GM23338 (cell line): ENCODE measurements around the gene PTGER4. TPM values are rescaled to one million over a fixed set of nuclear protein-coding genes. Genes with fewer than 3 reads are reported as not detected.

Experiments used
- ATAC-seq: fragments of 200-7000 bp; cut with Tn5 transposase; 3 replicates; pipeline ENCODE4 v1.9.1; 2020
- DNase-seq: peaks from one replicate; pipeline ENCODE4 v3.0.0-alpha.2; 2015; ENCODE audit warnings: low spot score
- H2AFZ ChIP-seq: fragments of 200-600 bp; sonication (generic); 2 replicates; pipeline ENCODE4 v1.8.0; 2016; ENCODE audit warnings: antibody characterized with exemption, mild to moderate bottlenecking, moderate library complexity
- H3F3A ChIP-seq: fragments of 200-600 bp; sonication (generic); replicated peaks from 2 replicates; pipeline ENCODE4 v1.8.0; 2017; ENCODE audit warnings: antibody characterized with exemption, mixed run types, low read depth
- H3K27ac ChIP-seq: fragments of 200-600 bp; sonication (generic); 2 replicates; pipeline ENCODE4 v1.6.1; 2016; ENCODE audit warnings: low read depth
- H3K27me3 ChIP-seq: fragments of 200-600 bp; sonication (generic); 2 replicates; pipeline ENCODE4 v1.8.0; 2016; ENCODE audit warnings: mild to moderate bottlenecking, mixed run types, moderate library complexity; ENCODE audit not compliant: insufficient read depth
- H3K36me3 ChIP-seq: fragments of 200-600 bp; sonication (generic); 2 replicates; pipeline ENCODE4 v1.8.0; 2016; ENCODE audit warnings: mild to moderate bottlenecking; ENCODE audit not compliant: insufficient read depth
- H3K4me1 ChIP-seq: fragments of 200-600 bp; sonication (generic); 2 replicates; pipeline ENCODE4 v1.8.0; 2016; ENCODE audit warnings: mild to moderate bottlenecking, moderate library complexity; ENCODE audit not compliant: insufficient read depth
- H3K4me2 ChIP-seq: fragments of 200-600 bp; sonication (generic); 2 replicates; pipeline ENCODE4 v1.7.1; 2017; ENCODE audit warnings: mixed run types
- H3K4me3 ChIP-seq: fragments of 200-600 bp; sonication (generic); 2 replicates; pipeline ENCODE4 v1.6.1; 2016; ENCODE audit warnings: mixed run types
- H3K79me2 ChIP-seq: fragments of 200-600 bp; sonication (generic); replicated peaks from 2 replicates; pipeline ENCODE4 v1.8.0; 2017; ENCODE audit warnings: mild to moderate bottlenecking; ENCODE audit not compliant: insufficient read depth
- H3K9me2 ChIP-seq: fragments of 200-600 bp; sonication (generic); 2 replicates; pipeline ENCODE4 v1.8.0; 2017; ENCODE audit not compliant: insufficient read depth
- H4K20me1 ChIP-seq: fragments of 200-600 bp; sonication (generic); replicated peaks from 2 replicates; pipeline ENCODE4 v1.8.0; 2017; ENCODE audit warnings: mild to moderate bottlenecking; ENCODE audit not compliant: insufficient read depth
- H3K27ac Mint-ChIP-seq: 2 replicates; pipeline ENCODE4 v1.8.0; 2020; ENCODE audit warnings: inconsistent platforms, mild to moderate bottlenecking, moderate library complexity, mixed read lengths
- H3K27me3 Mint-ChIP-seq: 3 replicates; pipeline ENCODE4 v1.8.0; 2022; ENCODE audit warnings: low read depth, mild to moderate bottlenecking, moderate library complexity, mixed read lengths, inconsistent platforms; ENCODE audit not compliant: insufficient read depth, poor library complexity
- H3K36me3 Mint-ChIP-seq: 3 replicates; pipeline ENCODE4 v1.8.0; 2021; ENCODE audit warnings: low read depth, mild to moderate bottlenecking, inconsistent platforms, moderate library complexity, mixed read lengths
- H3K4me1 Mint-ChIP-seq: 3 replicates; pipeline ENCODE4 v1.8.0; 2020; ENCODE audit warnings: mild to moderate bottlenecking, inconsistent platforms, mixed read lengths
- H3K4me3 Mint-ChIP-seq: 3 replicates; pipeline ENCODE4 v1.8.0; 2021; ENCODE audit warnings: moderate library complexity, mild to moderate bottlenecking, inconsistent platforms, mixed read lengths
- H3K9me3 Mint-ChIP-seq: 3 replicates; pipeline ENCODE4 v1.8.0; 2020; ENCODE audit warnings: moderate library complexity, mild to moderate bottlenecking, inconsistent platforms, mixed read lengths
- CTCF ChIP-seq, 2 experiments: fragments of 200-600 bp in 1 of 2; sonication (generic) in 1 of 2; conservative IDR thresholded peaks; 2 replicates each; pipeline versions ENCODE4 v1.5.1 to v1.6.1; 2016 to 2017; ENCODE audit warnings: antibody characterized with exemption in 2 of 2, low read depth in 2 of 2, mild to moderate bottlenecking in 2 of 2, moderate library complexity in 1 of 2
- STAT1 ChIP-seq: IDR thresholded peaks from one replicate; pipeline ENCODE4 v1.6.1; 2016; ENCODE audit warnings: antibody characterized with exemption; ENCODE audit not compliant: unreplicated experiment
- ZNF331 ChIP-seq: fragments of 250-450 bp; sonication (Bioruptor Pico); IDR thresholded peaks from 2 replicates; pipeline ENCODE4 v1.5.0; 2020; ENCODE audit warnings: low read depth, mild to moderate bottlenecking, moderate library complexity
- ZNF462 ChIP-seq: fragments of 250-450 bp; sonication (Bioruptor Pico); IDR thresholded peaks from 2 replicates; pipeline ENCODE4 v1.5.0; 2020; ENCODE audit warnings: mild to moderate bottlenecking, moderate library complexity
- polyA plus RNA-seq: library from polyadenylated mRNA; unstranded; fragments of >200 nt; fragmentation: Nextera tagmentation; extraction: Ambion mirVana; gene quantifications from 2 replicates; pipeline ENCODE4 v1.2.1, GENCODE V29; 2016
- total RNA-seq: library from RNA; depleted of rRNA; stranded (reverse); fragments of >200 nt; shearing (Covaris generic); gene quantifications from 2 replicates; pipeline ENCODE4 v1.2.3, GENCODE V29; 2014

The PTGER4 gene
- total and polyA plus RNA-seq, 2 experiments from 2014 or later: 0.82 to 4.4 TPM

GRCh38 chr5:40735609-40736008 lies 55.9 kb downstream of the PTGER4 start:
- H3K4me3 ChIP-seq: no peak overlapping the region
- no peaks in the 10 kb centered on the region for H3K9me2 ChIP-seq
- no peaks in the 10 kb centered on the region for H3K27me3 ChIP-seq
- H3K9me3 Mint-ChIP-seq: peaks cover 3% of the 10 kb centered on the region; the same call in 1 of the 3 replicates
- no peak overlapping the region for H3K27ac Mint-ChIP-seq
- no peak for DNase-seq
- ATAC-seq: no peak
- H3K27me3 Mint-ChIP-seq: peaks cover 2% of the 10 kb centered on the region
- no peaks in the 10 kb centered on the region for H3K79me2 ChIP-seq
- no peaks in the 10 kb centered on the region for H3K4me1 ChIP-seq
- TF ChIP-seq STAT1: no peak
- no peak for TF ChIP-seq CTCF (conservative IDR thresholded peaks at IDR 0.05; ENCODE audit: low read depth in 2 of 2)
- peaks cover 8% of the 10 kb centered on the region; the same call in 2 of the 3 replicates for H3K36me3 Mint-ChIP-seq
- no peak overlapping the region for H2AFZ ChIP-seq
- no peak overlapping the region for H3K27ac ChIP-seq
- H3F3A ChIP-seq: no peaks in the 10 kb centered on the region
- no peaks in the 10 kb centered on the region for H3K36me3 ChIP-seq
- H3K4me2 ChIP-seq: no peak overlapping the region
- H3K4me3 Mint-ChIP-seq: no peak overlapping the region
- no peaks in the 10 kb centered on the region; the same call in 2 of the 3 replicates for H3K4me1 Mint-ChIP-seq
- H4K20me1 ChIP-seq: no peaks in the 10 kb centered on the region; the same call in 1 of the 2 replicates

- no peak overlapping the region for H3K4me3 Mint-ChIP-seq
- Histone ChIP-seq H3K36me3 (no peaks in the 10 kb centered on the region), H3K4me1 (no peaks in the 10 kb centered on the region), H3F3A (no peaks in the 10 kb centered on the region), H3K4me2 (no peak overlapping the region), H3K4me3 (no peak overlapping the region), H3K27ac (no peak overlapping the region), H4K20me1 (no peaks in the 10 kb centered on the region; the same call in 1 of the 2 replicates), H3K9me2 (no peaks in the 10 kb centered on the region), H3K27me3 (no peaks in the 10 kb centered on the region), H3K79me2 (no peaks in the 10 kb centered on the region), H2AFZ (no peak overlapping the region)
- DNase-seq: peak; percentile 71
- H3K9me3 Mint-ChIP-seq: peaks cover 4% of the 10 kb centered on the region; the same call in 1 of the 3 replicates
- H3K27me3 Mint-ChIP-seq: peaks cover 2% of the 10 kb centered on the region
- H3K36me3 Mint-ChIP-seq: peaks cover 12% of the 10 kb centered on the region; the same call in 2 of the 3 replicates
- peak; percentile 48; the same call in 2 of the 3 replicates for ATAC-seq
- TF ChIP-seq ZNF331 (CRISPR knock-in tag) (no peak), CTCF (conservative IDR thresholded peaks at IDR 0.05; ENCODE audit: low read depth in 2 of 2) (peak; percentile 71 to 73), ZNF462 (no peak)
- no peaks in the 10 kb centered on the region; the same call in 2 of the 3 replicates for H3K4me1 Mint-ChIP-seq
- H3K27ac Mint-ChIP-seq: no peak overlapping the region
Observed at GRCh38 chr5:40736103-40736875, 56.6 kb downstream of the PTGER4 start.
